Right ventricle myocardium inferior (tissue), 1 donor: ENCODE measurements around the gene SBNO1. TPM values are rescaled to one million over a fixed set of nuclear protein-coding genes. Genes with fewer than 3 reads are reported as not detected.
A peak's percentile ranks its signal among the peaks of the same experiment; 100 is the strongest.
"Not testable (repeated sequence)": the region's sequence is repeated elsewhere in the genome, so short reads cannot be mapped to it uniquely, and the experiment has no call there.

Source experiments
- ATAC-seq: fragments of 200-7000 bp; cut with Tn5 transposase; one replicate; pipeline ENCODE4 v1.9.1; 2020; ENCODE audit warnings: mild to moderate bottlenecking, moderate library complexity
- DNase-seq: peaks from one replicate; pipeline ENCODE4 v3.0.0; 2021; ENCODE audit errors: missing footprints
- intact Hi-C: fragments of 100-400 bp; cut with DNase I; formaldehyde crosslinking; loops from one replicate; pipeline ENCODE4 v1.11.0; 2022
- total RNA-seq: library from RNA; stranded (reverse); fragmentation: NEBNext Ultra II Directional; extraction: Animal tissue kit (Norgen Biotek cat#: 25700); gene quantifications from one replicate; pipeline ENCODE4 v1.2.1, GENCODE V29; 2021
- donor health status: DM: no; HTN: yes; CAD: no; lungs with severe emphysema.

The SBNO1 gene
- total RNA-seq, 1 donor from 2014 or later, result 25.8 TPM

GRCh38 chr12:123365025-123365917, 624 bp upstream of the SBNO1 start:
- ATAC-seq (peak; percentile 95), DNase-seq (peak; percentile 99)
- intact Hi-C loops, result loop anchor here (1.0 to 5.0 kb wide), 3 partner anchors 24 to 219 kb away; partner anchors contain the start of genes SNRNP35 and TMED2

DNA sequence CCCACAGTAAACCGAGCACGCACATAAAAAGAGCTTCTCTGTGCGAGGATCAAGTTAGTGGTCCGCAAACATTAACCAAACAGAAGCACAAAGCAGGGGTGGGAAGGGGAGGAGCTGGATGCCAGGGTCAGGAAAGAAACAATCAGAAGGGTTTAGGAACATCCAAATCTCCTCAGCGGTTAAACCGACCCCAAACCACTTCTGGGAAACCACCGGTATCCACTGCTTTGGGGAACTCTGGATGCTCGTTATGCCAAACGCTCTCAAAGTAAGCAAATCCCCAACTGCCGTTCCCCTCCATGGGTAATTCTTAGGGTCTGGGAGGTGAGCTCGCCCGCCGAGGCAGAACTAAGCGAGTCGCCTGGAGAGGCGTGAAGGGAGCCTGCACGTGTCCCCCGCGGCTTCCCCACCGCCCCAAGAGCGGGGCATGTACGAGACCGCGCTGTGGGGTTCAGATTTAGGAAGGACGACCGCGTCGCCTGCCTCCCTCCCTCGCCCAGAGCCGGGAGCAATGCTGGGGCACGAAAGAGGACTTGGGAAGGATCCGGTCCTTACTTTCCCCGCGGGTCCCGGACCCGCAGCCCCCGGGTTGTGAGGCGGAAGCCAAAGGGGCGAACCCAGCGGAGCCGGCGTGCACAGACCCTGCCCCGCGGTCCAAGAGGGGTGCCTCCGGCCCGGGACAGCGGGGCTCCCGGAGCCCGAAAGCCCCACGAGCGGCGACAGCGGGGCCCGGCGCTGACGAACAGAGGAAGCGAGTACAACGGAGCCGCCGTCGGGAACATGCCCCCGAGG, 711 bp downstream of the SBNO1 start:
- no peak for ATAC-seq
- DNase-seq, result no peak
- intact Hi-C loops, result loop anchor here (2.0 kb wide), 1 partner anchor 25 kb away; no protein-coding TSS in a partner anchor

- intact Hi-C loops, result no loop called here
- no peak for ATAC-seq
- DNase-seq, result no peak
Measured at GRCh38 chr12:123363390-123363739, 1.3 kb downstream of the SBNO1 start.

DNA sequence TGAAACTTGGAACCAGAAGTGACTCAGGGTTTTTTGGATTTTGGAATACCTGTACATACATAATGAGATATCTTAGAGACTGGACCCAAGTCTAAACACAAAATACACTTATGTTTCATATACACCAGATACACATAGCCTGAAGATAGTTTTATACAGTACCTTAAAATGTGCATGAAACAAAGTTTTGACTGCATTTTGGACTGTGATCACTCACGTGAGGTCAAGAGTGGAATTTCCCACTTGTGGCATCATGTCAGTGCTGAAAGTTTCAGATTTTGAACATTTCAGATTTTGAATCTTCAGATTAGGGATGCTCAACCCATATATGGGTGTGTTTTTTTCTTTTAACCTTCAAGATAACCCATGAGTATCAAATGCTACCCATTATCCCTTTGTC, 6.6 kb downstream of the SBNO1 start:
- no peak for ATAC-seq
- no peak for DNase-seq
- intact Hi-C loops, result no loop called here

GRCh38 chr12:123356159-123356670, 8.4 kb downstream of the SBNO1 start:
- DNase-seq, result no peak
- no peak for ATAC-seq
- intact Hi-C loops, result no loop called here

- no peak for ATAC-seq
- no peak for DNase-seq
- intact Hi-C loops, result no loop called here
Measured at GRCh38 chr12:123354600-123354999, 10.0 kb downstream of the SBNO1 start.

GRCh38 chr12:123351349-123351748, 13.3 kb downstream of the SBNO1 start:
- ATAC-seq (no peak), DNase-seq (no peak)
- intact Hi-C loops, result no loop called here

GRCh38 chr12:123346946-123347345, 17.7 kb downstream of the SBNO1 start:
- ATAC-seq, result no peak
- intact Hi-C loops, result no loop called here
- no peak for DNase-seq

- intact Hi-C loops, result no loop called here
- DNase-seq, result no peak
- ATAC-seq, result no peak
Measured at GRCh38 chr12:123344086-123344485, 20.6 kb downstream of the SBNO1 start.

DNA sequence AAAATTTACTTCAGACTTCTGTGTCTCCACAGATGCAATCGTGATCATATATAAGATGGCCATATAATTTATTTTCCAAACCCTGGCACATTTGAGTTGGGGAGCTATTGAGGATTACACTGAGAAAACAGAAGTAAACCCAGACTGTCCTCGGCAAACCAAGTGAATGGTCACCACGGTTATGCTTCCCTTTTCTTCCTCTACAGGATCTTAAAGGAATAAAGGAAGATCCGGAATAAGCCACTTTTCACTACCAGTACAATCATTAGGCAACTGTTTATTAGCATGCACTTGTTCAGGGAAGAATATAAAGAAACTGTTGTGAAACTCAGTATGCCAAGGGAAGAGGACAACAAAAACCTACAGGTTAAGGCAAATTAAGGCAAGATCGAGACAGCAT, 27.6 kb downstream of the SBNO1 start:
- DNase-seq (no peak), ATAC-seq (no peak)
- intact Hi-C loops, result no loop called here

GRCh38 chr12:123336530-123336929, 28.1 kb downstream of the SBNO1 start:
- ATAC-seq (no peak), DNase-seq (no peak)
- intact Hi-C loops, result no loop called here

GRCh38 chr12:123335490-123335889, 29.2 kb downstream of the SBNO1 start:
- ATAC-seq (no peak), DNase-seq (no peak)
- intact Hi-C loops, result no loop called here

DNA sequence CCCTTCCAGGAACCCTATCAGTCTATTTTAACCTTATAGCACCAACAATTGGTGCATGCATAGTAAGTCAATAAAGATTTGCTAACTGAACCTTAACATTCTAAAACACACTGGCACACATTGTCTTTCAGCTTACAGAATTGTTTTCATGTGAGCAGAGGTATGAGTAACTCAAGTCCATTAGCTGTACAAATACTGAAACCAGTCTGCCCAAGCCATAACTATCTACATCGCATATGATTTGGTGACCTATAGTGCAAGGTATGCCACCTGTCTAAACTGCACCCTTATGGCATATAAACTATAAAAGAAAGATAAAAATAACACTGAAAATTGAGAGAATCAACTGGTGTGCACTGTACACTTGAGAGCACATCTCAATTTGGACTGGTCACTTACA, 34.8 kb downstream of the SBNO1 start:
- DNase-seq, result no peak
- ATAC-seq, result no peak
- intact Hi-C loops, result no loop called here

- ATAC-seq (no peak), DNase-seq (no peak)
- intact Hi-C loops, result loop anchor here (10.0 kb wide), 1 partner anchor 105 kb away; no protein-coding TSS in a partner anchor
Measured at GRCh38 chr12:123319826-123320225, 44.8 kb downstream of the SBNO1 start.

- DNase-seq (no peak), ATAC-seq (no peak)
- intact Hi-C loops, result loop anchor here (10.0 kb wide), 1 partner anchor 104 kb away; no protein-coding TSS in a partner anchor
Measured at GRCh38 chr12:123319273-123319672, 45.4 kb downstream of the SBNO1 start.

- intact Hi-C loops, result loop anchor here (10.0 kb wide), 1 partner anchor 98 kb away; no protein-coding TSS in a partner anchor
Measured at GRCh38 chr12:123313046-123313445, 51.6 kb downstream of the SBNO1 start.

GRCh38 chr12:123306200-123306599, 58.4 kb downstream of the SBNO1 start:
- intact Hi-C loops, result no loop called here
- DNase-seq, result no peak
- no peak for ATAC-seq

More at GRCh38 chr12:123313046-123313445, 51.6 kb downstream of the SBNO1 start:
- DNase-seq, ATAC-seq: not testable (repeated sequence)

- DNase-seq (no peak), ATAC-seq (no peak)
- intact Hi-C loops, result no loop called here
Measured at GRCh38 chr12:123305136-123305535, 59.5 kb downstream of the SBNO1 start.

GRCh38 chr12:123293178-123293760, 71.4 kb downstream of the SBNO1 start:
- intact Hi-C loops, result no loop called here
- ATAC-seq (no peak), DNase-seq (no peak)
